ENCODE measurements around the gene MAML1.

Gene MAML1

GRCh38 chr5:179825655-179826182, 93.1 kb downstream of the MAML1 start:
- DNase-seq = no peak
